Measurements from ENCODE around the gene PDE4D. TPM values are rescaled to one million over a fixed set of nuclear protein-coding genes. Genes with fewer than 3 reads are reported as not detected.

PDE4D gene
- total and polyA plus RNA-seq, 2 experiments from 2014 or later, result 4.3 to 9.7 TPM

DNA sequence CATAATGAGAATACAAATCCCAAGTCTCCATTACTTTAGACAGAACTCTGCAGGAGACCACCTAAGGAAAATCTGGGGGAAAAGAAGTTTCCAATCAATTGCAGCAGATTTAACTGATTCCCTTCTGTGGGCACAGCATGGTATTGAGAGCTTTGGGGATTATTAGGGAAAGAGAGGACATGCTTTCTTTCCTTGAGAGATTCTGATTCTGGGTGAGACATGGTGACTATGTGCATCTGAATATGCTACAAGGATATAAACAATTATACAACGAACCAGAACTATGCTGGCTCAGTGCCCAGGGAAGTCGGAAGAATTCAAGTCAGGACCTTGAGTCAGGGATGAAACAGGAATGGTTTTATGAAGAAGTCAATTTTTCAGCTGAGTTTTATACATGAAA lies 183.7 kb downstream of the PDE4D start:
- H3K79me2 ChIP-seq (ENCODE audit: insufficient read depth), result no peaks in the 10 kb centered on the region
- 0 out of 2 replicates have a peak, but pooled peaks cover 4% of the 10 kb centered on the region for H3K27me3 ChIP-seq (replicated peaks; ENCODE audit: insufficient read depth)
- DNase-seq, result peak; percentile 79
- H3K27ac ChIP-seq, result no peak overlapping the region
- no peaks in the 10 kb centered on the region for H4K20me1 ChIP-seq (ENCODE audit: insufficient read depth)
- H3K4me3 ChIP-seq, result no peak overlapping the region
- H3K4me2 ChIP-seq (ENCODE audit: unreplicated experiment), result peak overlapping the region; percentile 8
- no peaks in the 10 kb centered on the region for H3K9me2 ChIP-seq (ENCODE audit: insufficient read depth)
- WGBS, 2 experiments (ENCODE audit: low coverage in 1 of 2, low lambda C conversion rate in 2 of 2, missing lambda C conversion rate in 2 of 2), result 2 to 9% methylated on average over 2 of the region's 2 CpGs
- H3K9ac ChIP-seq, result no peak overlapping the region
- in situ Hi-C loops (cut with MboI), result no loop called here
- no peak overlapping the region; the same call in 1 of the 2 replicates for H2AFZ ChIP-seq
- H3K4me1 ChIP-seq (ENCODE audit: insufficient read depth), result peaks cover 6% of the 10 kb centered on the region
- no peaks in the 10 kb centered on the region for H3K9me3 ChIP-seq (ENCODE audit: low read depth)
- H3F3A ChIP-seq (ENCODE audit: insufficient read depth), result no peaks in the 10 kb centered on the region
- no peak for TF ChIP-seq EZH2phosphoT487 (IDR thresholded peaks at IDR 0.05; ENCODE audit: insufficient read depth, low read depth)
- TF ChIP-seq EZH2 (IDR thresholded peaks at IDR 0.05; ENCODE audit: insufficient read depth, poor library complexity, severe bottlenecking), result no peak
- no peaks in the 10 kb centered on the region for H3K36me3 ChIP-seq (ENCODE audit: low read depth)

DNA sequence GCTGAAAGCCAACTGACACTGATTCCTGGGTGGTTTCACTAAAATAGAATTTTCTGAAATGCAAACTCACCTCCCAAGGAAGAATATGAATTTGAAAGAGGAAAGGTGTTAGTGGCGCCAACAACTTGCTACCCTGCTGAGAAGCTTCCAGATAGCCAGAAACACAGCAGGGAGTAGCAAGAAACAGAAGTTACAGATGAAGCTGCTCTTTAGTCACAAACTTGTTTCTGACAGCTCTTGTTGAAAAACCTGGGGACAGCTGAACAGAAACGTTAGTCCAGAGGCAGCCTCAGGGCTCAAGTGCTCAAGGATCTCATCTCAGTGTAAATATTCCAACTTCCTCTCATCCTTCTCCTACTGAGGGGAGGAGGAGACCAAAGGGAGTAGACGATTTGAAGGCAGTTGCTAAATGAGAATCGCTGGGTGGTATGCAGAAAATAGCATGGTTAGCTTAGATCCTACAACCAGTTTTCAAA lies 184.1 kb downstream of the PDE4D start:
- 42 to 43% methylated on average over 4 of the region's 4 CpGs for WGBS, 2 experiments (ENCODE audit: low coverage in 1 of 2, low lambda C conversion rate in 2 of 2, missing lambda C conversion rate in 2 of 2)

DNA sequence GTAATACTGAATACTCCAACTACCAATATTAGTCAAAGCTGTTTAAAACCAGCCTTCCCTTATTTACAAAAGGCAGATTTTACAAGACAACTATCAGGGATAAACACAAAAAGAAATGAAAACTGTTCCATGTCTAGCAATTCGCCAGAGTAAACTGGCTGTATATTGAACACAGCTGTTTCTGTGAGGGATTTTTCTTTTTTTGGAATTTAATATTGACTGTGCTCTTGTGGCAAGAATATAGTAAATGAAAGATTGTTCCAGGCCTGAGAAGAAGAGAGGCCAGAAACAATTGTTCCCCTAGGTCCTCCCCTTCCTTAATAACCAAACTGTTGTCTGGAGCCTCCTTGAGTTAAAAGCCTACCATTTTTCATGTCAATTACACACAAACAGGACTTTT lies 188.6 kb downstream of the PDE4D start:
- no peaks in the 10 kb centered on the region for H4K20me1 ChIP-seq (ENCODE audit: insufficient read depth)
- H3K36me3 ChIP-seq (ENCODE audit: low read depth), result no peaks in the 10 kb centered on the region
- H3K9me2 ChIP-seq (ENCODE audit: insufficient read depth), result no peaks in the 10 kb centered on the region
- no peak overlapping the region for H2AFZ ChIP-seq
- H3K4me1 ChIP-seq (ENCODE audit: insufficient read depth), result peaks cover under 1% of the 10 kb centered on the region; the same call in 1 of the 2 replicates
- H3K9me3 ChIP-seq (ENCODE audit: low read depth), result no peaks in the 10 kb centered on the region
- no peak overlapping the region for H3K4me2 ChIP-seq (ENCODE audit: unreplicated experiment)
- DNase-seq, result no peak
- WGBS, 2 experiments (ENCODE audit: low coverage in 1 of 2, low lambda C conversion rate in 2 of 2, missing lambda C conversion rate in 2 of 2), result 14 to 15% methylated on average over 1 of the region's 1 CpG
- peaks cover 4% of the 10 kb centered on the region; the same call in 1 of the 2 replicates for H3K27me3 ChIP-seq (replicated peaks; ENCODE audit: insufficient read depth)
- H3K4me3 ChIP-seq, result no peak overlapping the region
- in situ Hi-C loops (cut with MboI), result no loop called here
- no peak overlapping the region for H3K27ac ChIP-seq
- no peak overlapping the region for H3K9ac ChIP-seq
- TF ChIP-seq EZH2phosphoT487 (IDR thresholded peaks at IDR 0.05; ENCODE audit: insufficient read depth, low read depth), result no peak
- no peak for TF ChIP-seq EZH2 (IDR thresholded peaks at IDR 0.05; ENCODE audit: insufficient read depth, poor library complexity, severe bottlenecking)
- H3F3A ChIP-seq (ENCODE audit: insufficient read depth), result no peaks in the 10 kb centered on the region
- no peaks in the 10 kb centered on the region for H3K79me2 ChIP-seq (ENCODE audit: insufficient read depth)

More for the DNA sequence above, 184.1 kb downstream of the PDE4D start:
- H3K27ac ChIP-seq, result no peak overlapping the region
- H3F3A ChIP-seq (ENCODE audit: insufficient read depth), result no peaks in the 10 kb centered on the region
- H2AFZ ChIP-seq, result no peak overlapping the region; the same call in 1 of the 2 replicates
- no peaks in the 10 kb centered on the region for H3K36me3 ChIP-seq (ENCODE audit: low read depth)
- peaks cover 6% of the 10 kb centered on the region for H3K4me1 ChIP-seq (ENCODE audit: insufficient read depth)
- TF ChIP-seq EZH2phosphoT487 (IDR thresholded peaks at IDR 0.05; ENCODE audit: insufficient read depth, low read depth), result no peak
- TF ChIP-seq EZH2 (IDR thresholded peaks at IDR 0.05; ENCODE audit: insufficient read depth, poor library complexity, severe bottlenecking), result no peak
- H3K79me2 ChIP-seq (ENCODE audit: insufficient read depth), result no peaks in the 10 kb centered on the region
- in situ Hi-C loops (cut with MboI), result no loop called here
- H3K9me2 ChIP-seq (ENCODE audit: insufficient read depth), result no peaks in the 10 kb centered on the region
- H3K9me3 ChIP-seq (ENCODE audit: low read depth), result no peaks in the 10 kb centered on the region
- no peak for DNase-seq
- no peak overlapping the region for H3K4me2 ChIP-seq (ENCODE audit: unreplicated experiment)
- H4K20me1 ChIP-seq (ENCODE audit: insufficient read depth), result no peaks in the 10 kb centered on the region
- H3K4me3 ChIP-seq, result no peak overlapping the region
- H3K9ac ChIP-seq, result no peak overlapping the region
- H3K27me3 ChIP-seq (replicated peaks; ENCODE audit: insufficient read depth), result 0 out of 2 replicates have a peak, but pooled peaks cover 4% of the 10 kb centered on the region

DNA sequence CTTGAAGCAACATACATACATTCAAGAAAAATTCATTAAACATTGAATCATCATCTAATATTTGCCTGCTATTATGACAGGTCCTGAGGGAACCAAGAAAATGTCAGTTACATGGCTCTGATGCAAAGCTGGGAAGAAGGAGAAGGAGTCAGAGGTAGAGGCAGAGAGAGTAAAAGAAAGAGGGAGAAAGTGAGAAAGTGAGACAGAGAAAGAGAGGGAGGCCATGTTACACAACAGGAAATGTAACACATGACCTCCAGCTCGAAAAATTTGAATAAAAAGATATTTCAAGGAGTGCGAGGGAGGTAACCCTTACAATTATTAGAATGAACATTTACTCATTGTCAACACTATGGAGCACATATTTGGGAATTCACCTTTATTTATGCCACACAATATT lies 189.7 kb downstream of the PDE4D start:
- Histone ChIP-seq H3K79me2 (ENCODE audit: insufficient read depth) (no peaks in the 10 kb centered on the region), H3K4me1 (ENCODE audit: insufficient read depth) (no peaks in the 10 kb centered on the region), H2AFZ (no peak overlapping the region), H3K9ac (no peak overlapping the region), H3K4me3 (no peak overlapping the region), H3F3A (ENCODE audit: insufficient read depth) (no peaks in the 10 kb centered on the region), H4K20me1 (ENCODE audit: insufficient read depth) (no peaks in the 10 kb centered on the region), H3K36me3 (ENCODE audit: low read depth) (no peaks in the 10 kb centered on the region), H3K27me3 (replicated peaks; ENCODE audit: insufficient read depth) (peaks cover 4% of the 10 kb centered on the region; the same call in 1 of the 2 replicates), H3K9me3 (ENCODE audit: low read depth) (no peaks in the 10 kb centered on the region), H3K4me2 (ENCODE audit: unreplicated experiment) (no peak overlapping the region), H3K9me2 (ENCODE audit: insufficient read depth) (no peaks in the 10 kb centered on the region), H3K27ac (no peak overlapping the region)
- in situ Hi-C loops (cut with MboI), result no loop called here
- DNase-seq, result no peak
- WGBS, 2 experiments (ENCODE audit: low coverage in 1 of 2, low lambda C conversion rate in 2 of 2, missing lambda C conversion rate in 2 of 2), result 71 to 78% methylated on average over 2 of the region's 2 CpGs
- TF ChIP-seq EZH2phosphoT487 (IDR thresholded peaks at IDR 0.05; ENCODE audit: insufficient read depth, low read depth), result no peak
- no peak for TF ChIP-seq EZH2 (IDR thresholded peaks at IDR 0.05; ENCODE audit: insufficient read depth, poor library complexity, severe bottlenecking)

Measured in GM23248 (cell line).